B cell (primary cell): ENCODE results near the gene LCOR. TPM values are rescaled to one million over a fixed set of nuclear protein-coding genes. Genes with fewer than 3 reads are reported as not detected.

ENCODE experiments used
- ATAC-seq: fragments of 200-7000 bp; cut with Tn5 transposase; one replicate; pipeline ENCODE4 v1.10.0; 2021; ENCODE audit warnings: low read depth, mild to moderate bottlenecking, moderate number of reproducible peaks, moderate library complexity
- CTCF ChIA-PET: fragments of 350-600 bp; sonication (Branson Sonifier 250); formaldehyde crosslinking; loops from one replicate; lab custom pipeline; 2021; ENCODE audit warnings: antibody characterized with exemption, inconsistent platforms; lab: Charles Lee
- POLR2A ChIA-PET: fragments of 350-600 bp; sonication (Branson Sonifier 250); formaldehyde crosslinking; loops from one replicate; lab custom pipeline; 2021; ENCODE audit warnings: antibody characterized with exemption; lab: Charles Lee
- DNase-seq: peaks from one replicate; pipeline ENCODE4 v3.0.0; 2013
- H2AFZ ChIP-seq: 2 replicates; pipeline ENCODE4 v1.6.1; 2012; ENCODE audit warnings: mild to moderate bottlenecking, low read depth, low read length; ENCODE audit not compliant: insufficient read depth, poor library complexity, severe bottlenecking
- H3K27ac ChIP-seq, 2 donors: 1 replicate in 1 of 2; 2 replicates in 1 of 2; pipeline ENCODE4 v1.5.1; 2012 to 2013; ENCODE audit warnings: low read length in 2 of 2, mild to moderate bottlenecking in 2 of 2, moderate library complexity in 1 of 2
- H3K27me3 ChIP-seq, 4 experiments: fragments of 200-600 bp in 1 of 4; sonication (generic) in 1 of 4; replicated peaks in 1 of 4; 1 replicate in 2 of 4; 2 replicates in 2 of 4; pipeline versions ENCODE4 v1.6.1 to v1.7.0; 2013 to 2016; ENCODE audit warnings: low read length in 3 of 4, mild to moderate bottlenecking in 2 of 4, mixed read lengths in 1 of 4, moderate library complexity in 1 of 4; ENCODE audit not compliant: insufficient read depth in 4 of 4, control insufficient read depth in 3 of 4; ENCODE audit errors: control extremely low read depth in 1 of 4
- H3K36me3 ChIP-seq, 2 experiments: replicated peaks in 1 of 2; 1 replicate in 1 of 2; 2 replicates in 1 of 2; pipeline versions ENCODE4 v1.6.1 to v1.7.1; 2013; ENCODE audit warnings: low read length in 1 of 2; ENCODE audit not compliant: insufficient read depth in 2 of 2, control insufficient read depth in 1 of 2; ENCODE audit errors: control extremely low read depth in 1 of 2, extremely low read depth in 1 of 2
- H3K4me1 ChIP-seq, 2 donors: fragments of 200-600 bp in 1 of 2; sonication (generic) in 1 of 2; 1 replicate in 1 of 2; 2 replicates in 1 of 2; pipeline versions ENCODE4 v1.5.1 to v1.6.1; 2013 to 2017; ENCODE audit warnings: low read length in 2 of 2; ENCODE audit not compliant: control insufficient read depth in 2 of 2, insufficient read depth in 2 of 2
- H3K4me2 ChIP-seq: replicated peaks from 2 replicates; pipeline ENCODE3; 2012; ENCODE audit warnings: mild to moderate bottlenecking, low read depth, low read length; ENCODE audit not compliant: poor library complexity, severe bottlenecking
- H3K4me3 ChIP-seq, 5 experiments: fragments of 200-600 bp in 1 of 5; sonication (generic) in 1 of 5; 1 replicate in 3 of 5; 2 replicates in 2 of 5; pipeline versions ENCODE4 v1.5.1 to v1.7.0; 2011 to 2016; ENCODE audit warnings: low read length in 4 of 5, mild to moderate bottlenecking in 4 of 5, low read depth in 2 of 5, control low read depth in 1 of 5, moderate library complexity in 1 of 5; ENCODE audit not compliant: insufficient read depth in 1 of 5; ENCODE audit errors: control extremely low read depth in 1 of 5, extremely low read depth in 1 of 5
- H3K79me2 ChIP-seq: fragments of 200-600 bp; sonication (generic); one replicate; pipeline ENCODE4 v1.6.0; 2016; ENCODE audit warnings: low read length; ENCODE audit not compliant: control insufficient read depth, insufficient read depth
- H3K9ac ChIP-seq: fragments of 200-600 bp; sonication (generic); 2 replicates; pipeline ENCODE4 v1.6.1; 2017; ENCODE audit warnings: mild to moderate bottlenecking, low read length, moderate library complexity
- H3K9me3 ChIP-seq, 3 donors: one replicate each; pipeline versions ENCODE4 v1.6.1 to v1.7.1; 2013; ENCODE audit warnings: low read length in 2 of 3; ENCODE audit not compliant: control insufficient read depth in 2 of 3, insufficient read depth in 1 of 3; ENCODE audit errors: control extremely low read depth in 1 of 3
- H4K20me1 ChIP-seq: 2 replicates; pipeline ENCODE4 v1.6.0; 2012; ENCODE audit warnings: mild to moderate bottlenecking, low read length; ENCODE audit not compliant: insufficient read depth, control insufficient read depth, poor library complexity, severe bottlenecking
- H3K27ac Mint-ChIP-seq: one replicate; pipeline ENCODE4 v1.8.0; 2021; ENCODE audit warnings: mixed read lengths
- H3K27me3 Mint-ChIP-seq: one replicate; pipeline ENCODE4 v1.8.0; 2021; ENCODE audit warnings: mixed read lengths
- H3K4me1 Mint-ChIP-seq: one replicate; pipeline ENCODE4 v1.8.0; 2021; ENCODE audit warnings: mixed read lengths
- H3K4me3 Mint-ChIP-seq: one replicate; pipeline ENCODE4 v1.8.0; 2021; ENCODE audit warnings: mixed read lengths
- H3K9me3 Mint-ChIP-seq: one replicate; pipeline ENCODE4 v1.8.0; 2022; ENCODE audit warnings: mixed read lengths; ENCODE audit not compliant: insufficient read depth
- EZH2 ChIP-seq: IDR thresholded peaks from 2 replicates; pipeline ENCODE4 v1.6.1; 2012; ENCODE audit warnings: borderline replicate concordance, low read depth, mild to moderate bottlenecking, moderate library complexity, low read length; ENCODE audit not compliant: insufficient read depth, poor library complexity, severe bottlenecking
- WGBS: methylation state at CpG from one replicate; pipeline ENCODE4 v1.1.5; 2013; ENCODE audit warnings: missing lambda C conversion rate; ENCODE audit not compliant: insufficient coverage; 5-methylcytosine and 5-hydroxymethylcytosine counted together
- intact Hi-C: fragments of 100-400 bp; cut with micrococcal nuclease; formaldehyde crosslinking; loops from one replicate; pipeline ENCODE4 v1.10.0; 2022
- polyA plus RNA-seq: library from polyadenylated mRNA; depleted of rRNA; stranded (reverse); fragments of >200 nt; gene quantifications from 2 replicates; pipeline ENCODE4 v1.2.3, GENCODE V29; 2012
- total RNA-seq, 2 donors: library from RNA; stranded (reverse); fragments of 120-200 nt in 1 of 2; gene quantifications; 1 replicate in 1 of 2; 2 replicates in 1 of 2; pipeline versions ENCODE4 v1.2.3 to v1.2.4, GENCODE V29; 2013 to 2022
- TF ChIP-seq, protein P1 (sequence below): fragments of 200-600 bp; IDR thresholded peaks from one replicate; pipeline ENCODE4 v1.8.0; 2022; ENCODE audit warnings: antibody characterized with exemption, mild to moderate bottlenecking

LCOR gene
- total and polyA plus RNA-seq, 2 donors (not counting 1 experiment from before 2014, with no cell fraction given) = 5.1 to 70.0 TPM

- Mint-ChIP-seq H3K4me3 (no peak overlapping the region), H3K27ac (no peak overlapping the region), H3K27me3 (no peaks in the 10 kb centered on the region), H3K9me3 (no peaks in the 10 kb centered on the region), H3K4me1 (peaks cover 16% of the 10 kb centered on the region)
- peaks cover 0 to 3% of the 10 kb centered on the region in 2 experiments for H3K36me3 ChIP-seq
- H3K27ac ChIP-seq = no peak overlapping the region
- intact Hi-C loops = no loop called here
- ATAC-seq = no peak
- H3K4me1 ChIP-seq = peaks cover 0 to 6% of the 10 kb centered on the region in 2 donors
- no peaks in the 10 kb centered on the region for H3K27me3 ChIP-seq
- TF ChIP-seq, protein P1, sequence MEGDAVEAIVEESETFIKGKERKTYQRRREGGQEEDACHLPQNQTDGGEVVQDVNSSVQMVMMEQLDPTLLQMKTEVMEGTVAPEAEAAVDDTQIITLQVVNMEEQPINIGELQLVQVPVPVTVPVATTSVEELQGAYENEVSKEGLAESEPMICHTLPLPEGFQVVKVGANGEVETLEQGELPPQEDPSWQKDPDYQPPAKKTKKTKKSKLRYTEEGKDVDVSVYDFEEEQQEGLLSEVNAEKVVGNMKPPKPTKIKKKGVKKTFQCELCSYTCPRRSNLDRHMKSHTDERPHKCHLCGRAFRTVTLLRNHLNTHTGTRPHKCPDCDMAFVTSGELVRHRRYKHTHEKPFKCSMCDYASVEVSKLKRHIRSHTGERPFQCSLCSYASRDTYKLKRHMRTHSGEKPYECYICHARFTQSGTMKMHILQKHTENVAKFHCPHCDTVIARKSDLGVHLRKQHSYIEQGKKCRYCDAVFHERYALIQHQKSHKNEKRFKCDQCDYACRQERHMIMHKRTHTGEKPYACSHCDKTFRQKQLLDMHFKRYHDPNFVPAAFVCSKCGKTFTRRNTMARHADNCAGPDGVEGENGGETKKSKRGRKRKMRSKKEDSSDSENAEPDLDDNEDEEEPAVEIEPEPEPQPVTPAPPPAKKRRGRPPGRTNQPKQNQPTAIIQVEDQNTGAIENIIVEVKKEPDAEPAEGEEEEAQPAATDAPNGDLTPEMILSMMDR = no peak
- TF ChIP-seq EZH2 = no peak
- no peak for DNase-seq
- ChIA-PET CTCF (no interaction called here), POLR2A (no interaction called here)
- H4K20me1 ChIP-seq = no peaks in the 10 kb centered on the region
- no peak overlapping the region for H3K9ac ChIP-seq
- H2AFZ ChIP-seq = no peak overlapping the region
- no peaks in the 10 kb centered on the region for H3K9me3 ChIP-seq
- no peak overlapping the region for H3K4me3 ChIP-seq
- no peak overlapping the region for H3K4me2 ChIP-seq
- no peaks in the 10 kb centered on the region for H3K79me2 ChIP-seq
Measured at GRCh38 chr10:96967847-96968246, 135.7 kb downstream of the LCOR start.

GRCh38 chr10:96968682-96969423 lies 136.8 kb downstream of the LCOR start:
- WGBS = 100% methylated on average over 3 of the region's 5 CpGs
- Mint-ChIP-seq H3K4me3 (no peak overlapping the region), H3K27me3 (no peaks in the 10 kb centered on the region), H3K27ac (no peak overlapping the region), H3K4me1 (peaks cover 24% of the 10 kb centered on the region), H3K9me3 (no peaks in the 10 kb centered on the region)
- CTCF ChIA-PET = no interaction called here
- Histone ChIP-seq H3K4me3 (no peak overlapping the region), H3K4me2 (no peak overlapping the region), H3K79me2 (no peaks in the 10 kb centered on the region), H2AFZ (no peak overlapping the region), H3K27ac (no peak overlapping the region), H3K4me1 (peaks cover 5 to 8% of the 10 kb centered on the region in 2 donors), H4K20me1 (no peaks in the 10 kb centered on the region), H3K36me3 (peaks cover 0 to 1% of the 10 kb centered on the region in 2 experiments), H3K9me3 (no peaks in the 10 kb centered on the region), H3K27me3 (no peaks in the 10 kb centered on the region), H3K9ac (no peak overlapping the region)
- POLR2A ChIA-PET = no interaction called here
- intact Hi-C loops = no loop called here
- ATAC-seq (no peak), DNase-seq (no peak)
- TF ChIP-seq EZH2 = no peak
- TF ChIP-seq, protein P1 = no peak
